ENCODE results near the gene PFDN6. TPM values are rescaled to one million over a fixed set of nuclear protein-coding genes. Genes with fewer than 3 reads are reported as not detected.

Gene PFDN6
- total and polyA plus RNA-seq, 9 of the 15 experiments (the other 6 are each of a cell fraction or from before 2014, with no cell fraction given), result 6.8 to 475 (median 216) TPM

DNA sequence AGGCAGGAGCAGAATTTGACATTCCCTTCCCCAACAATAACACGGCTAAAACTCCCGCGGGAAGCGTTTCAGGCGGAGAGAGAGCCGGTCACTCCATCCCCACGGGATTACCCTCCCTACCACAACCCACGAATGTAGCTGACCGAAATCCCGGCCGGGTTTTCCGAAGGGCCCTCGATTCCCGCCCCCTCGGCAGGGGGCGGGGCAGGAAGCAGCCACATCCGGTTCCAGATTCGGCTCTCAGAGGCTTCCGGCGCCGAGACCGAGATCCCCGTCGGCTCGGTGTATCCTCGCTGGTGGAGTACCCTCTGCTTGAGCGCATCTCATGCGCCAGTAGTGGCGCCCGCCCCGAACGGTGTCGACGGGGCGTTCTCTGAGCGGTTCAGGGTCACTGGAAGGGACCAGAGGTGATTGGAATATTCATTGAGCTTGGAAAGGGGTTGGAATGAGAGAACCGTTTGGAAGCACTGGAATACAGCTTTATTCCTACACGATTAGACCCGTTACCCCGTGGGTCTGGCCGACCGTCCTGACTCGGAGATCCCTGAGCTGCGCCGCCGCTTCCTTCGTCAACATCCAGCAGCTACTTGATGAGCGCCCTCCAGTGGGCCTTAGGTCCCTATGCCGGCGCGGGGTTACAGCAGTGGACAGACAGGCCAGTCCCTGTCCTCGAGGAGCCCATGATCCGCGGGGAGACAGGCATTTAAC is 10.0 kb downstream of the PFDN6 start (continued):
- TF ChIP-seq MYC (IDR thresholded peaks at IDR 0.05; ENCODE audit: low read depth, low read length), result peak; percentile 73
- TF ChIP-seq MYC (CRISPR knock-in tag; IDR thresholded peaks at IDR 0.05; ENCODE audit: borderline replicate concordance, low read depth), result peak; percentile 62; the same call in 1 of the 2 replicates
- TF ChIP-seq MEF2A (IDR thresholded peaks at IDR 0.05; ENCODE audit: control insufficient read depth, low read depth, low read length), result peak; percentile 57; the same call in 1 of the 2 replicates
- TF ChIP-seq FOXA1 (IDR thresholded peaks at IDR 0.05; ENCODE audit: borderline replicate concordance), result no peak
- no peak for TF ChIP-seq ZNF512 (tag; IDR thresholded peaks at IDR 0.05)
- TF ChIP-seq ZNF707 (CRISPR knock-in tag; conservative IDR thresholded peaks at IDR 0.05), result no peak
- TF ChIP-seq ZBTB1 (CRISPR knock-in tag; IDR thresholded peaks at IDR 0.05; ENCODE audit: borderline replicate concordance, low read depth), result no peak
- no peak for TF ChIP-seq ZNF589 (CRISPR knock-in tag; IDR thresholded peaks at IDR 0.05; ENCODE audit: low read depth)
- TF ChIP-seq KLF6 (CRISPR knock-in tag; IDR thresholded peaks at IDR 0.05; ENCODE audit: borderline replicate concordance), result peak; percentile 39; the same call in 1 of the 2 replicates
- peak in 1 of 2 experiments; percentile 18; a peak in 1 of 4 replicates for TF ChIP-seq NONO (IDR thresholded peaks at IDR 0.05; ENCODE audit: low read depth in 2 of 2, low read length in 1 of 2)
- peak; percentile 90 for TF ChIP-seq ELF1 (tag; IDR thresholded peaks at IDR 0.05)
- TF ChIP-seq HMBOX1 (IDR thresholded peaks at IDR 0.05), result no peak
- TF ChIP-seq ZNF584 (CRISPR knock-in tag; IDR thresholded peaks at IDR 0.05; ENCODE audit: low read depth), result no peak
- TF ChIP-seq FUS (optimal IDR thresholded peaks at IDR 0.05; ENCODE audit: low read depth, low read length), result no peak
- TF ChIP-seq STAG1 (CRISPR knock-in tag; IDR thresholded peaks at IDR 0.05; ENCODE audit: borderline replicate concordance), result no peak
- TF ChIP-seq ZNF76 (CRISPR knock-in tag; IDR thresholded peaks at IDR 0.05; ENCODE audit: borderline replicate concordance), result no peak; the same call in 1 of the 2 replicates
- no peak for TF ChIP-seq PRMT5 (CRISPR knock-in tag; IDR thresholded peaks at IDR 0.05)
- peak in 1 of 2 experiments; percentile 9; a peak in 1 of 4 replicates for TF ChIP-seq TBL1XR1 (IDR thresholded peaks at IDR 0.05; ENCODE audit: low read length in 2 of 2)
- no peak for TF ChIP-seq ZNF408 (CRISPR knock-in tag; IDR thresholded peaks at IDR 0.05; ENCODE audit: low read depth)
- TF ChIP-seq PTTG1 (tag; IDR thresholded peaks at IDR 0.05; ENCODE audit: low read depth), result no peak
- no peak for TF ChIP-seq KAT8 (IDR thresholded peaks at IDR 0.05; ENCODE audit: low read depth)
- no peak; the same call in 1 of the 2 replicates for TF ChIP-seq KLF1 (tag; IDR thresholded peaks at IDR 0.05)
- peak; percentile 32; the same call in 1 of the 2 replicates for TF ChIP-seq BCOR (IDR thresholded peaks at IDR 0.05)
- no peak for TF ChIP-seq ZNF778 (CRISPR knock-in tag; IDR thresholded peaks at IDR 0.05)
- TF ChIP-seq DPF2 (IDR thresholded peaks at IDR 0.05), result peak; percentile 72; the same call in 1 of the 2 replicates

All from K562 (cell line).